HG02973 (cell line): Measurements from ENCODE around the gene PEX12.
"Not testable (repeated sequence)": the region's sequence is repeated elsewhere in the genome, so short reads cannot be mapped to it uniquely, and the experiment has no call there.

Source experiments
- ATAC-seq: cut with Tn5 transposase; IDR thresholded peaks from one replicate; pipeline ENCODE4 v1.9.1; 2021; ENCODE audit warnings: moderate library complexity; ENCODE audit not compliant: unreplicated experiment

Gene PEX12

GRCh38 chr17:35537601-35538141 lies 40.7 kb downstream of the PEX12 start, which contains the start of gene SLFN12L:
SLFN12L (minus strand) TSS chr17:35537678; CDS start chr17:35522364, 15,314 bp downstream.
- ATAC-seq, result no peak

- ATAC-seq, result no peak
Observed at GRCh38 chr17:35536664-35537171, 41.7 kb downstream of the PEX12 start.

- not testable (repeated sequence) for ATAC-seq
Observed at GRCh38 chr17:35535406-35535805, 43.0 kb downstream of the PEX12 start.

DNA sequence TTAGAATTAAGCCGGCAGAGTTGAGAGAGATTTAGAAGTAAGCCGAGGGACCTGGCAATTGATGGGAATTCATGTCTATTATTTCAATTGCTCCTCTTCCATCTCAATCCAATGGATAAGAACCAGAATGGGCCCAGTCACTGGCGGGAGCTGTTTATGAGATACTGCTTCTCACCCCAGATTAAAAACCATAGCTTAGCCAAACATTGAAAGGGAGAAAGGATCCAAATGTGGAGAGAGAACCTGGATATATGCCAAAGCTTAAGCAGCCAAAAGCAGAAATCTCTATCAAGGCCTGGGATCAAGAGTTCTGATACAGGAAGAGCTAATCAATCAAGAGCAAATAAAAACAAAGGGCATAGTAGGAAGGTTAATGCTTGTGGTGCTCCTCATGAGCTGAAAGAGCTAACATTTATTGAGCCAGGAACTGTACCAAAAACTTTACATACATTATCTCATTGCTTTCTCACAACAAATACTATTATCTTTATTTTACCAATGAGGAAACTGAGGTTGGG lies 43.7 kb downstream of the PEX12 start:
- no peak for ATAC-seq

DNA sequence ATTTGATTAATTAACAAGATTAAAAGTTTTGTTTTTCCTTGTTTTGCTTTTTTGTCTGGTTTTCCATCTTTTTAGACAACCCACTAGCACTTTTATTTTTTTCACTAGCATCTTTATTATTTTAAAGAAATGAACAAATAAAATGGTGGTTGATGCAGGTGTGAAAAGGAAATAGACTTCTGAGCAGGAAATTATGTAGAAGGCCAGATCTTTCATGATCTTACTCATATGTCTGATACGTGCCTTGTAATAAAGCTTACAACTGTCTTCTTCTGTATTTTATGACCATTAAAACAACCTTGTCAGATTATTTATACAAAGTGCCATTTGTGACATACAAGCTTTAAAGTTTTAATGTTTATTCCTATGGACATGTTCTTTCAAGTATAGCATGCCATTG lies 47.2 kb downstream of the PEX12 start:
- ATAC-seq, result no peak

DNA sequence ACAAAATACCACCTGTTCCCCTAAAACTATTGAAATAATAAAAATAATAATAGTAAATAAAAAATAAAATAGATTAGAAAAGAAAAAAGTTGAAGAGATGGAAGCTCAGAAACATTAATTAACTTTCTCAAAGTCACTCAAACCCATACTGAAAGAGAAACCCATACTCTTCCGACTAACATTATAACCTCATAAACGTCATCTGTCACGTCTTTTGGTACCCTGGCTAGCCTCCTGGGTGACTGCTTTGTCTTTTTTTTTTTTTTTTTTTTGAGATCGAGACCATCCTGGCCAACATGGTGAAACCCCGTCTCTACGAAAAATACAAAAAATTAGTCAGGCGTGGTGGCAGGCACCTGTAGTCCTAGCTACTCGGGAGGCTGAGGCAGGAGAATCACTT lies 48.5 kb downstream of the PEX12 start:
- ATAC-seq, result no peak

DNA sequence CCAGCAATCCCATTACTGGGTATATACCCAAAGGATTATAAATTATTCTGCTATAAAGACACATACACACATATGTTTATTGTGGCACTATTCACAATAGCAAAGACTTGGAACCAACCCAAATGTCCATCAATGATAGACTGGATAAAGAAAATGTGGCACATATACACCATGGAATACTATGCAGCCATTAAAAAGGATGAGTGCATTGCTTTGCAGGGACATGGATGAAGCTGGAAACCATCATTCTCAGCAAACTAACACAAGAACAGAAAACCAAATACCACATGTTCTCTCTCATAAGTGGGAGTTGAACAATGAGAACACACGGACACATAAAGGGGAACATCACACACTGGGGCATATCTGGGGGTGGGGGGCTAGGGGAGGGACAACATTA lies 49.0 kb downstream of the PEX12 start:
- ATAC-seq, result not testable (repeated sequence)
